ENCODE measurements around the gene VASH2.

The VASH2 gene

GRCh38 chr1:212937034-212937433, 13.3 kb upstream of the VASH2 start:
- H3K4me3 ChIP-seq (ENCODE audit: low read depth, low read length) = no peak overlapping the region
- TF ChIP-seq CTCF (IDR thresholded peaks at IDR 0.05) = no peak
- no peaks in the 10 kb centered on the region for H3K27me3 ChIP-seq (ENCODE audit: control insufficient read depth, insufficient read depth, low read length)
- H3K9me3 ChIP-seq (ENCODE audit: control insufficient read depth, low read length) = no peaks in the 10 kb centered on the region
- H3K36me3 ChIP-seq (ENCODE audit: control insufficient read depth, insufficient read depth, low read length) = no peaks in the 10 kb centered on the region
- no peaks in the 10 kb centered on the region for H3K79me2 ChIP-seq
- H2AFZ ChIP-seq = no peak overlapping the region
- H3K27ac ChIP-seq = no peak overlapping the region
- no peaks in the 10 kb centered on the region for H3K4me1 ChIP-seq
- H3K9ac ChIP-seq = no peak overlapping the region
- no peak overlapping the region for H3K4me2 ChIP-seq (ENCODE audit: low read length)

DNA sequence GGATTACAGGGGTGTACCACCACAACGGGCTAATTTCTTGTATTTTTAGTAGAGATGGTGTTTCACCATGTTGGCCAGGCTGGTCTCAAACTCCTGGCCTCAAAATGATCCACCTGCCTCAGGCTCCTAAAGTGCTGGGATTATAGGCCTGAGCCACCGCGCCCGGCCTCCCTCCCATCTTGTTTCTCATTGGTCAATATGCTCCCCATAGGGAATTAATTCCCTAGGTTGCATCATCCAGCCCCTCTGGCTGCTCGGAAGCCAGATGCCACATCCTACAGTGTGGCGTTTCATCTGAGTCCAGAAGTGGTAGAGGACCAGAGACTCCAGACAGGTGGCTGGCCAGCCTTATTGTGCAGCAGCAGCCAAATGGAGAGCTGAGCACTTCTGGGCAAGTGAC, 11.5 kb upstream of the VASH2 start:
- Histone ChIP-seq H3K4me1 (no peaks in the 10 kb centered on the region), H3K36me3 (ENCODE audit: control insufficient read depth, insufficient read depth, low read length) (no peaks in the 10 kb centered on the region), H3K27me3 (ENCODE audit: control insufficient read depth, insufficient read depth, low read length) (no peaks in the 10 kb centered on the region), H3K79me2 (no peaks in the 10 kb centered on the region), H3K4me2 (ENCODE audit: low read length) (no peak overlapping the region), H2AFZ (no peak overlapping the region), H3K9ac (no peak overlapping the region), H3K27ac (no peak overlapping the region), H3K4me3 (ENCODE audit: low read depth, low read length) (no peak overlapping the region), H3K9me3 (ENCODE audit: control insufficient read depth, low read length) (no peaks in the 10 kb centered on the region)
- no peak for TF ChIP-seq CTCF (IDR thresholded peaks at IDR 0.05)

DNA sequence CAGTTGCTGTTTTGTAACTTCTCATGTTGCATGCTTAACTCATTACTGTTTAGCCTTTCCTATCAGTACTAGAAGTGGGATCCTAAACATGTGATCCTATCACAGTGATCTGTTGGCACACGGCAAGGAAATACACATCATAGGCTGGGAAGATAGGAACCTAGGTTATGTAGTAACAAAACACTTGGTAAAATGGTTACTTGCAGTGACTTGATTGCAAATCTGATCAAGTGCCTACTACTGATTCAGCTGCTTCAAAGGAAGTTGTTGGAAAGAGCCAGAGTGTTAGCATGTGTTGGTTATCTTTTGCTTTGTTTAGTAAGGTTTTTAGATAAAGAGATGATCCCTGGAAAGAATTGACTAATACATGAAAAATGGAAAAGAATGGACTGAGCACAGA, 8.9 kb upstream of the VASH2 start:
- H2AFZ ChIP-seq = no peak overlapping the region
- no peak overlapping the region for H3K4me2 ChIP-seq (ENCODE audit: low read length)
- H3K36me3 ChIP-seq (ENCODE audit: control insufficient read depth, insufficient read depth, low read length) = no peaks in the 10 kb centered on the region
- no peak overlapping the region for H3K4me3 ChIP-seq (ENCODE audit: low read depth, low read length)
- no peaks in the 10 kb centered on the region for H3K27me3 ChIP-seq (ENCODE audit: control insufficient read depth, insufficient read depth, low read length)
- no peaks in the 10 kb centered on the region for H3K79me2 ChIP-seq
- no peaks in the 10 kb centered on the region for H3K4me1 ChIP-seq
- H3K9ac ChIP-seq = no peak overlapping the region
- H3K9me3 ChIP-seq (ENCODE audit: control insufficient read depth, low read length) = no peaks in the 10 kb centered on the region
- no peak for TF ChIP-seq CTCF (IDR thresholded peaks at IDR 0.05)
- H3K27ac ChIP-seq = no peak overlapping the region

- no peak overlapping the region for H3K9ac ChIP-seq
- H3K27me3 ChIP-seq (ENCODE audit: control insufficient read depth, insufficient read depth, low read length) = no peaks in the 10 kb centered on the region
- H3K36me3 ChIP-seq (ENCODE audit: control insufficient read depth, insufficient read depth, low read length) = no peaks in the 10 kb centered on the region
- no peak overlapping the region for H3K4me2 ChIP-seq (ENCODE audit: low read length)
- no peak overlapping the region for H2AFZ ChIP-seq
- no peak for TF ChIP-seq CTCF (IDR thresholded peaks at IDR 0.05)
- H3K79me2 ChIP-seq = no peaks in the 10 kb centered on the region
- no peak overlapping the region for H3K27ac ChIP-seq
- H3K4me3 ChIP-seq (ENCODE audit: low read depth, low read length) = no peak overlapping the region
- no peaks in the 10 kb centered on the region for H3K4me1 ChIP-seq
- H3K9me3 ChIP-seq (ENCODE audit: control insufficient read depth, low read length) = no peaks in the 10 kb centered on the region
Measured at GRCh38 chr1:212942679-212943392, 7.5 kb upstream of the VASH2 start.

DNA sequence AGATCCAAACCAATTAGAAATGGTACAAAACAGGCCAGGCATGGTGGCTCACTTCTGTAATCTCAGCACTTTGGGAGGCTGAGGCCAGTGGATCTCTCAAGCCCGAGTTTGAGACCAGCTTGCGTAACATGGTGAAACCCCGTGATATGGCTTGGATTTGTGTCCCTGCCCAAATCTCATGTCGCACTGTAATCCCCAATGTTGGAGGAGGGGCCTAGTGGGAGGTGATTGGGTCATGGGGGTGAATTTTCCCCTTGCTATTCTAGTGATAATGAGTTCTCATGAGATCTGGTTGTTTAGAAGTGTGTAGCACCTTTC, 7.0 kb upstream of the VASH2 start:
- Histone ChIP-seq H3K4me3 (ENCODE audit: low read depth, low read length) (no peak overlapping the region), H3K4me1 (no peaks in the 10 kb centered on the region), H2AFZ (no peak overlapping the region), H3K27ac (no peak overlapping the region), H3K9me3 (ENCODE audit: control insufficient read depth, low read length) (no peaks in the 10 kb centered on the region), H3K36me3 (ENCODE audit: control insufficient read depth, insufficient read depth, low read length) (no peaks in the 10 kb centered on the region), H3K79me2 (no peaks in the 10 kb centered on the region), H3K27me3 (ENCODE audit: control insufficient read depth, insufficient read depth, low read length) (no peaks in the 10 kb centered on the region), H3K4me2 (ENCODE audit: low read length) (no peak overlapping the region), H3K9ac (no peak overlapping the region)
- no peak for TF ChIP-seq CTCF (IDR thresholded peaks at IDR 0.05)
